H9 (cell line): ENCODE data around the gene NPDC1. TPM values are rescaled to one million over a fixed set of nuclear protein-coding genes. Genes with fewer than 3 reads are reported as not detected.

ENCODE experiments used
- DNase-seq: peaks from one replicate; pipeline ENCODE4 v3.0.0-alpha.2; 2017
- H2AFZ ChIP-seq: one replicate; pipeline ENCODE4 v1.6.1; 2013; ENCODE audit warnings: mild to moderate bottlenecking, low read length, control low read depth, moderate library complexity
- H2AK5ac ChIP-seq: 2 replicates; pipeline ENCODE4 v1.6.1; 2013; ENCODE audit warnings: low read length, control low read depth, mixed read lengths; ENCODE audit not compliant: insufficient read length
- H2BK120ac ChIP-seq: one replicate; pipeline ENCODE4 v1.6.1; 2013; ENCODE audit warnings: low read depth, mild to moderate bottlenecking, low read length, control low read depth, inconsistent platforms; ENCODE audit not compliant: poor library complexity, severe bottlenecking
- H2BK12ac ChIP-seq: 2 replicates; pipeline ENCODE4 v1.6.1; 2013; ENCODE audit warnings: low read length, control low read depth, mixed read lengths, low read depth; ENCODE audit not compliant: insufficient read length
- H2BK15ac ChIP-seq: 2 replicates; pipeline ENCODE4 v1.6.1; 2013; ENCODE audit warnings: low read depth, low read length, control low read depth
- H2BK20ac ChIP-seq: one replicate; pipeline ENCODE4 v1.6.1; 2013; ENCODE audit warnings: low read depth, mild to moderate bottlenecking, low read length, control low read depth, inconsistent platforms; ENCODE audit not compliant: poor library complexity, severe bottlenecking
- H2BK5ac ChIP-seq: 2 replicates; pipeline ENCODE4 v1.6.1; 2013; ENCODE audit warnings: low read length, control low read depth, mixed read lengths; ENCODE audit not compliant: insufficient read length
- H3K14ac ChIP-seq: 2 replicates; pipeline ENCODE4 v1.6.1; 2013; ENCODE audit warnings: low read length, control low read depth; ENCODE audit not compliant: insufficient read depth
- H3K18ac ChIP-seq: 2 replicates; pipeline ENCODE4 v1.6.1; 2013; ENCODE audit warnings: low read depth, mild to moderate bottlenecking, mixed read lengths, low read length, control low read depth; ENCODE audit not compliant: insufficient read length
- H3K23ac ChIP-seq: 2 replicates; pipeline ENCODE4 v1.6.1; 2013; ENCODE audit warnings: low read length, control low read depth, mixed read lengths, low read depth; ENCODE audit not compliant: insufficient read length
- H3K23me2 ChIP-seq: 2 replicates; pipeline ENCODE4 v1.6.1; 2013; ENCODE audit warnings: low read depth, mild to moderate bottlenecking, mixed read lengths, low read length, control low read depth; ENCODE audit not compliant: insufficient read length, poor library complexity, severe bottlenecking
- H3K27ac ChIP-seq: 2 replicates; pipeline ENCODE4 v1.5.1; 2013; ENCODE audit warnings: low read length, control low read depth, mixed read lengths, low read depth; ENCODE audit not compliant: insufficient read length
- H3K27me3 ChIP-seq: 2 replicates; pipeline ENCODE4 v1.6.1; 2013; ENCODE audit warnings: low read length, control low read depth, inconsistent platforms; ENCODE audit not compliant: insufficient read depth
- H3K4ac ChIP-seq: 2 replicates; pipeline ENCODE4 v1.6.1; 2013; ENCODE audit warnings: low read depth, mild to moderate bottlenecking, control low read depth, inconsistent platforms, low read length, moderate library complexity
- H3K4me1 ChIP-seq: 2 replicates; pipeline ENCODE4 v1.6.1; 2013; ENCODE audit warnings: low read length, control low read depth, inconsistent platforms; ENCODE audit not compliant: insufficient read depth
- H3K4me2 ChIP-seq: 2 replicates; pipeline ENCODE4 v1.6.1; 2013; ENCODE audit warnings: low read length, control low read depth, mixed read lengths; ENCODE audit not compliant: insufficient read length, insufficient read depth
- H3K56ac ChIP-seq: 2 replicates; pipeline ENCODE4 v1.6.1; 2013; ENCODE audit warnings: low read depth, mild to moderate bottlenecking, mixed read lengths, low read length, control low read depth; ENCODE audit not compliant: insufficient read length
- H3K79me1 ChIP-seq: 2 replicates; pipeline ENCODE4 v1.6.1; 2013; ENCODE audit warnings: low read depth, mild to moderate bottlenecking, moderate library complexity, low read length, control low read depth, inconsistent platforms; ENCODE audit not compliant: insufficient read depth, poor library complexity, severe bottlenecking
- H3K79me2 ChIP-seq: 2 replicates; pipeline ENCODE4 v1.6.1; 2013; ENCODE audit warnings: low read length, control low read depth, inconsistent platforms; ENCODE audit not compliant: insufficient read depth
- H3K9ac ChIP-seq: 2 replicates; pipeline ENCODE4 v1.6.1; 2013; ENCODE audit warnings: low read length, control low read depth, mixed read lengths; ENCODE audit not compliant: insufficient read length; ENCODE audit errors: extremely low read depth
- H3K9me3 ChIP-seq: one replicate; pipeline ENCODE4 v1.6.1; 2013; ENCODE audit warnings: low read depth, low read length, inconsistent platforms; ENCODE audit not compliant: control insufficient read depth
- H3T11ph ChIP-seq: one replicate; pipeline ENCODE4 v1.6.1; 2013; ENCODE audit warnings: mild to moderate bottlenecking, low read length, control low read depth, inconsistent platforms
- H4K20me1 ChIP-seq: one replicate; pipeline ENCODE4 v1.6.1; 2013; ENCODE audit not compliant: control insufficient read depth, insufficient read length, insufficient read depth
- H4K5ac ChIP-seq: 2 replicates; pipeline ENCODE4 v1.6.1; 2013; ENCODE audit warnings: low read depth, mild to moderate bottlenecking, mixed read lengths, low read length, control low read depth; ENCODE audit not compliant: insufficient read length
- H4K8ac ChIP-seq: replicated peaks from 2 replicates; pipeline ENCODE4 v1.6.1; 2013; ENCODE audit warnings: low read length, control low read depth, mixed read lengths, low read depth; ENCODE audit not compliant: insufficient read length
- H4K91ac ChIP-seq: 2 replicates; pipeline ENCODE4 v1.6.1; 2013; ENCODE audit warnings: low read depth, mild to moderate bottlenecking, moderate library complexity, mixed read lengths, low read length, control low read depth; ENCODE audit not compliant: insufficient read length
- H3K27ac Mint-ChIP-seq, 3 experiments: 2 replicates in 2 of 3; 3 replicates in 1 of 3; pipeline ENCODE4 v1.8.0; 2020 to 2021; ENCODE audit warnings: mixed read lengths in 3 of 3, mild to moderate bottlenecking in 1 of 3, moderate library complexity in 1 of 3
- H3K27me3 Mint-ChIP-seq: 2 replicates; pipeline ENCODE4 v1.8.0; 2021; ENCODE audit warnings: low read depth, mild to moderate bottlenecking, moderate library complexity, mixed read lengths
- H3K36me3 Mint-ChIP-seq, 3 experiments: 2 replicates in 2 of 3; 3 replicates in 1 of 3; pipeline ENCODE4 v1.8.0; 2020 to 2021; ENCODE audit warnings: low read depth in 3 of 3, mixed read lengths in 3 of 3; ENCODE audit not compliant: insufficient read depth in 1 of 3
- H3K4me1 Mint-ChIP-seq, 2 experiments: 2 replicates each; pipeline ENCODE4 v1.8.0; 2020; ENCODE audit warnings: mixed read lengths in 2 of 2
- H3K4me3 Mint-ChIP-seq, 2 experiments: 2 replicates in 1 of 2; 3 replicates in 1 of 2; pipeline ENCODE4 v1.8.0; 2020 to 2021; ENCODE audit warnings: mild to moderate bottlenecking in 2 of 2, mixed read lengths in 2 of 2, moderate library complexity in 1 of 2
- H3K9me3 Mint-ChIP-seq, 2 experiments: 2 replicates in 1 of 2; 3 replicates in 1 of 2; pipeline ENCODE4 v1.8.0; 2020; ENCODE audit warnings: mild to moderate bottlenecking in 2 of 2, mixed read lengths in 2 of 2, moderate library complexity in 1 of 2
- WGBS: extraction: QIAGEN DNeasy Blood & Tissue Kit; methylation state at CpG from one replicate; pipeline ENCODE4 v1.1.7; 2013; ENCODE audit warnings: missing lambda C conversion rate, low lambda C conversion rate, mixed read lengths; ENCODE audit not compliant: insufficient read length; ENCODE audit errors: extremely low coverage; 5-methylcytosine and 5-hydroxymethylcytosine counted together
- total RNA-seq: library from RNA; stranded (reverse); gene quantifications from 2 replicates; pipeline ENCODE4 v1.2.1, GENCODE V29; 2021
- TF ChIP-seq, protein P1 (sequence below): fragments of 200-600 bp; sonication (generic); conservative IDR thresholded peaks from 3 replicates; pipeline ENCODE4 v1.8.0; 2021; ENCODE audit warnings: antibody characterized with exemption, mild to moderate bottlenecking

Gene NPDC1
- total RNA-seq, 1 experiment from 2014 or later, result 57.6 TPM

- Histone ChIP-seq H3T11ph (no peak overlapping the region), H2BK15ac (no peak overlapping the region), H3K4me2 (no peak overlapping the region), H2AFZ (no peak overlapping the region), H4K20me1 (no peaks in the 10 kb centered on the region), H3K27ac (no peak overlapping the region), H3K18ac (no peak overlapping the region), H3K9ac (no peak overlapping the region), H2AK5ac (no peak overlapping the region), H4K8ac (no peak overlapping the region), H3K14ac (no peak overlapping the region), H2BK120ac (no peak overlapping the region), H3K4me1 (no peaks in the 10 kb centered on the region), H3K56ac (no peak overlapping the region), H3K79me2 (no peaks in the 10 kb centered on the region), H3K23ac (no peak overlapping the region), H3K27me3 (peaks cover 7% of the 10 kb centered on the region; the same call in 1 of the 2 replicates), H3K23me2 (peaks cover 10% of the 10 kb centered on the region), H4K5ac (no peak overlapping the region), H4K91ac (no peak overlapping the region), H3K4ac (no peak overlapping the region), H3K9me3 (no peaks in the 10 kb centered on the region), H3K79me1 (no peaks in the 10 kb centered on the region), H2BK12ac (no peak overlapping the region), H2BK20ac (no peak overlapping the region), H2BK5ac (no peak overlapping the region)
- no CpG with 5 or more reads among the region's 5 CpGs for WGBS
- Mint-ChIP-seq H3K4me3 (no peak overlapping the region; a peak in 1 of 5 replicates), H3K27me3 (peaks cover 69% of the 10 kb centered on the region), H3K36me3 (no peaks in the 10 kb centered on the region), H3K27ac (no peak overlapping the region), H3K4me1 (peaks cover 2 to 8% of the 10 kb centered on the region in 2 experiments), H3K9me3 (no peaks in the 10 kb centered on the region)
- TF ChIP-seq, protein P1, sequence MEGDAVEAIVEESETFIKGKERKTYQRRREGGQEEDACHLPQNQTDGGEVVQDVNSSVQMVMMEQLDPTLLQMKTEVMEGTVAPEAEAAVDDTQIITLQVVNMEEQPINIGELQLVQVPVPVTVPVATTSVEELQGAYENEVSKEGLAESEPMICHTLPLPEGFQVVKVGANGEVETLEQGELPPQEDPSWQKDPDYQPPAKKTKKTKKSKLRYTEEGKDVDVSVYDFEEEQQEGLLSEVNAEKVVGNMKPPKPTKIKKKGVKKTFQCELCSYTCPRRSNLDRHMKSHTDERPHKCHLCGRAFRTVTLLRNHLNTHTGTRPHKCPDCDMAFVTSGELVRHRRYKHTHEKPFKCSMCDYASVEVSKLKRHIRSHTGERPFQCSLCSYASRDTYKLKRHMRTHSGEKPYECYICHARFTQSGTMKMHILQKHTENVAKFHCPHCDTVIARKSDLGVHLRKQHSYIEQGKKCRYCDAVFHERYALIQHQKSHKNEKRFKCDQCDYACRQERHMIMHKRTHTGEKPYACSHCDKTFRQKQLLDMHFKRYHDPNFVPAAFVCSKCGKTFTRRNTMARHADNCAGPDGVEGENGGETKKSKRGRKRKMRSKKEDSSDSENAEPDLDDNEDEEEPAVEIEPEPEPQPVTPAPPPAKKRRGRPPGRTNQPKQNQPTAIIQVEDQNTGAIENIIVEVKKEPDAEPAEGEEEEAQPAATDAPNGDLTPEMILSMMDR, result no peak
- no peak for DNase-seq
These were observed 4.6 kb upstream of the NPDC1 start for GRCh38 chr9:137050570-137050969.
